Smooth muscle cell (in vitro differentiated cells): ENCODE results near the gene PRSS3. TPM values are rescaled to one million over a fixed set of nuclear protein-coding genes. Genes with fewer than 3 reads are reported as not detected.
"Not testable (repeated sequence)": the region's sequence is repeated elsewhere in the genome, so short reads cannot be mapped to it uniquely, and the experiment has no call there.

Experiments used
- DNase-seq: peaks from one replicate; lab custom pipeline; 2025; ENCODE audit not compliant: unreplicated experiment; lab: John Stamatoyannopoulos, UW
- H2AFZ ChIP-seq: fragments of 200-600 bp; sonication (generic); 2 replicates; pipeline ENCODE4 v1.6.0; 2016; ENCODE audit warnings: antibody characterized with exemption, low read depth, mild to moderate bottlenecking
- H3F3A ChIP-seq: fragments of 200-600 bp; sonication (generic); 2 replicates; pipeline ENCODE4 v1.6.0; 2017; ENCODE audit warnings: antibody characterized with exemption, low read depth
- H3K27ac ChIP-seq: fragments of 200-600 bp; sonication (generic); 2 replicates; pipeline ENCODE4 v1.5.1; 2016; ENCODE audit warnings: low read depth, mild to moderate bottlenecking
- H3K27me3 ChIP-seq: fragments of 200-600 bp; sonication (generic); 2 replicates; pipeline ENCODE4 v1.6.1; 2016; ENCODE audit warnings: low read depth, mild to moderate bottlenecking
- H3K36me3 ChIP-seq: fragments of 200-600 bp; sonication (generic); 2 replicates; pipeline ENCODE4 v1.5.1; 2016; ENCODE audit warnings: low read depth
- H3K4me1 ChIP-seq: fragments of 200-600 bp; sonication (generic); 2 replicates; pipeline ENCODE4 v1.5.1; 2016; ENCODE audit warnings: low read depth
- H3K4me2 ChIP-seq: fragments of 200-600 bp; sonication (generic); 2 replicates; pipeline ENCODE4 v1.6.0; 2016; ENCODE audit warnings: mild to moderate bottlenecking
- H3K4me3 ChIP-seq: fragments of 200-600 bp; sonication (generic); 2 replicates; pipeline ENCODE4 v1.5.1; 2016; ENCODE audit warnings: mild to moderate bottlenecking
- H3K79me2 ChIP-seq: fragments of 200-600 bp; sonication (generic); 2 replicates; pipeline ENCODE4 v1.6.0; 2016; ENCODE audit warnings: low read depth, mild to moderate bottlenecking
- H3K9ac ChIP-seq: fragments of 200-600 bp; sonication (generic); 2 replicates; pipeline ENCODE4 v1.6.0; 2016; ENCODE audit warnings: low read depth
- H3K9me3 ChIP-seq: fragments of 200-600 bp; sonication (generic); replicated peaks from 2 replicates; pipeline ENCODE4 v1.5.1; 2016; ENCODE audit warnings: low read depth
- H4K20me1 ChIP-seq: fragments of 200-600 bp; sonication (generic); 2 replicates; pipeline ENCODE4 v1.6.0; 2016; ENCODE audit warnings: low read depth
- CTCF ChIP-seq: fragments of 200-600 bp; sonication (generic); IDR thresholded peaks from 2 replicates; pipeline ENCODE4 v1.5.1; 2017; ENCODE audit warnings: borderline replicate concordance, mild to moderate bottlenecking, antibody characterized with exemption; ENCODE audit not compliant: insufficient read depth, poor library complexity, severe bottlenecking
- WGBS: methylation state at CpG from one replicate; pipeline ENCODE4 v1.1.7; 2016; ENCODE audit warnings: low lambda C conversion rate; 5-methylcytosine and 5-hydroxymethylcytosine counted together
- polyA plus RNA-seq: library from polyadenylated mRNA; unstranded; fragments of >200 nt; fragmentation: Nextera tagmentation; extraction: Ambion mirVana; gene quantifications from 2 replicates; pipeline ENCODE4 v1.2.1, GENCODE V29; 2016
- total RNA-seq: library from RNA; depleted of rRNA; stranded (reverse); fragments of >200 nt; gene quantifications from 2 replicates; pipeline ENCODE4 v1.2.3, GENCODE V29; 2014

The PRSS3 gene
- total and polyA plus RNA-seq, 2 experiments from 2014 or later: not detected

GRCh38 chr9:33797837-33798236 lies 2.5 kb downstream of the PRSS3 start:
- no peak overlapping the region for H3K9ac ChIP-seq
- no peak for TF ChIP-seq CTCF
- H3K36me3 ChIP-seq: no peaks in the 10 kb centered on the region
- WGBS: 82% methylated on average over 8 of the region's 8 CpGs
- no peak for DNase-seq
- no peaks in the 10 kb centered on the region for H4K20me1 ChIP-seq
- no peaks in the 10 kb centered on the region for H3K4me1 ChIP-seq
- no peaks in the 10 kb centered on the region for H3K79me2 ChIP-seq
- H3K4me3 ChIP-seq: no peak overlapping the region
- no peak overlapping the region for H3K27ac ChIP-seq
- no peak overlapping the region for H2AFZ ChIP-seq
- no peaks in the 10 kb centered on the region for H3F3A ChIP-seq
- no peak overlapping the region for H3K4me2 ChIP-seq
- no peaks in the 10 kb centered on the region for H3K9me3 ChIP-seq
- no peaks in the 10 kb centered on the region for H3K27me3 ChIP-seq

- Histone ChIP-seq H3K36me3 (no peaks in the 10 kb centered on the region), H3K4me2 (no peak overlapping the region), H4K20me1 (no peaks in the 10 kb centered on the region), H3K9me3 (no peaks in the 10 kb centered on the region), H3K27me3 (no peaks in the 10 kb centered on the region), H3K27ac (no peak overlapping the region), H3K9ac (no peak overlapping the region), H3K4me3 (no peak overlapping the region), H2AFZ (no peak overlapping the region), H3K4me1 (no peaks in the 10 kb centered on the region), H3K79me2 (no peaks in the 10 kb centered on the region), H3F3A (no peaks in the 10 kb centered on the region)
- no peak for TF ChIP-seq CTCF
- WGBS: 93% methylated on average over 10 of the region's 10 CpGs
- no peak for DNase-seq
Measured at GRCh38 chr9:33798545-33798944, 3.2 kb downstream of the PRSS3 start.

- Histone ChIP-seq H2AFZ (no peak overlapping the region), H3K4me1 (no peaks in the 10 kb centered on the region), H3K9ac (no peak overlapping the region), H4K20me1 (no peaks in the 10 kb centered on the region), H3K36me3 (no peaks in the 10 kb centered on the region), H3K9me3 (no peaks in the 10 kb centered on the region), H3K27me3 (no peaks in the 10 kb centered on the region), H3F3A (no peaks in the 10 kb centered on the region), H3K4me2 (no peak overlapping the region), H3K79me2 (no peaks in the 10 kb centered on the region), H3K4me3 (no peak overlapping the region), H3K27ac (no peak overlapping the region)
- TF ChIP-seq CTCF: no peak
- 80% methylated on average over 9 of the region's 9 CpGs for WGBS
- DNase-seq: no peak
Measured at GRCh38 chr9:33799928-33800704, 4.8 kb downstream of the PRSS3 start.

- DNase-seq: no peak
- no peak overlapping the region for H3K4me3 ChIP-seq
- 61% methylated on average over 2 of the region's 2 CpGs for WGBS
- H2AFZ ChIP-seq: no peak overlapping the region
- no peak overlapping the region for H3K4me2 ChIP-seq
- H3K27me3 ChIP-seq: no peaks in the 10 kb centered on the region
- no peak overlapping the region for H3K9ac ChIP-seq
- H3K4me1 ChIP-seq: no peaks in the 10 kb centered on the region
- H3F3A ChIP-seq: no peaks in the 10 kb centered on the region
- no peaks in the 10 kb centered on the region for H3K79me2 ChIP-seq
- no peak for TF ChIP-seq CTCF
- H3K9me3 ChIP-seq: no peaks in the 10 kb centered on the region
- H3K36me3 ChIP-seq: no peaks in the 10 kb centered on the region
- no peak overlapping the region for H3K27ac ChIP-seq
- H4K20me1 ChIP-seq: no peaks in the 10 kb centered on the region
Measured at GRCh38 chr9:33800886-33801285, 5.5 kb downstream of the PRSS3 start.

- H3K79me2 ChIP-seq, H3F3A ChIP-seq, H2AFZ ChIP-seq, H3K36me3 ChIP-seq, H3K27ac ChIP-seq, H3K4me1 ChIP-seq, H3K9ac ChIP-seq, H3K4me3 ChIP-seq, H4K20me1 ChIP-seq, H3K27me3 ChIP-seq, H3K9me3 ChIP-seq, DNase-seq, H3K4me2 ChIP-seq: not testable (repeated sequence)
- WGBS: 94% methylated on average over 2 of the region's 2 CpGs
Measured at GRCh38 chr9:33801943-33802500, 6.7 kb downstream of the PRSS3 start.
